Lower leg skin (tissue), 3 donors: ENCODE data around the gene CACNB4.

Experiments used
- POLR2A ChIP-seq, 2 donors: fragments of 450-650 bp; IDR thresholded peaks; one replicate each; pipeline ENCODE4 v1.6.1; 2016 to 2017; ENCODE audit warnings: antibody characterized with exemption in 2 of 2, mild to moderate bottlenecking in 1 of 2, moderate library complexity in 1 of 2
- TF ChIP-seq, protein P1 (sequence below), 3 donors: fragments of 450-650 bp; IDR thresholded peaks; one replicate each; pipeline ENCODE4 v1.5.1; 2016; ENCODE audit warnings: antibody characterized with exemption in 3 of 3, mild to moderate bottlenecking in 3 of 3, moderate library complexity in 2 of 3

DNA sequence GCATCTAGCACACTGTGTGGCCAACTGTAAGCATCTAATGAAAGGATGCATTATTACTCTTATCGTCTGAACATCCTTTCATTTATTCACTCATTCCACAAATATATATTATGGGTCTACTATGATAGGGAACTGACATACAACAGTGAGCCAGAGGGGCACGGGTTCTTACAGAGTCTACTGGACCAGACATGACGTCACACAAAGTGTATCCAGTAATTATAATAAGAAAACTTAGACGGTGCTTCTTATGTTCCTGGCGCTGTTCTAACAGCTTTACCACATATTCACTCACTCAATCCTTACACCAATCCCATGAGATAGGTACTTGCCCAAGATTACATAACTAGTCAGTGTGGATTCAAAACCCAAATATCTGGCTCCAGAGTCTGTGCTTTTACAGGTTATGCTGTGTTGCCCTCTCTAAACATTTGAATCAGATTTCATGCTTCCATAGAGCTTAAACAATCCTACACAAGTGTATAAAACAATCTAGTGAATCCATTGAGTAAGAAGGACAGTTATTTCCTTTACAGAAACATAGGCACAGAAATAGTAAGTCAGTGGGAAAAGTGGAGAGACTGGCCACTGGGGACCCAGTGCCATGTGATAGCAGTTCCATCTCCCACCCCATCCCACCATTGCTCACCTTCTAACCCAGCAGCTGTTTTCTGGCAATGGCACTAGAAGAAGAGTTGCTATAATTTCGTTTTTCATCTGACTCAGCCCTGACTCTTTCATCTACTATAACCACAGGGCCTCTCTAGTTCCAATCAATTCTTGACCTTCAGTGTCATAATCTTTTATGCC lies 246.4 kb downstream of the CACNB4 start:
- TF ChIP-seq, protein P1, sequence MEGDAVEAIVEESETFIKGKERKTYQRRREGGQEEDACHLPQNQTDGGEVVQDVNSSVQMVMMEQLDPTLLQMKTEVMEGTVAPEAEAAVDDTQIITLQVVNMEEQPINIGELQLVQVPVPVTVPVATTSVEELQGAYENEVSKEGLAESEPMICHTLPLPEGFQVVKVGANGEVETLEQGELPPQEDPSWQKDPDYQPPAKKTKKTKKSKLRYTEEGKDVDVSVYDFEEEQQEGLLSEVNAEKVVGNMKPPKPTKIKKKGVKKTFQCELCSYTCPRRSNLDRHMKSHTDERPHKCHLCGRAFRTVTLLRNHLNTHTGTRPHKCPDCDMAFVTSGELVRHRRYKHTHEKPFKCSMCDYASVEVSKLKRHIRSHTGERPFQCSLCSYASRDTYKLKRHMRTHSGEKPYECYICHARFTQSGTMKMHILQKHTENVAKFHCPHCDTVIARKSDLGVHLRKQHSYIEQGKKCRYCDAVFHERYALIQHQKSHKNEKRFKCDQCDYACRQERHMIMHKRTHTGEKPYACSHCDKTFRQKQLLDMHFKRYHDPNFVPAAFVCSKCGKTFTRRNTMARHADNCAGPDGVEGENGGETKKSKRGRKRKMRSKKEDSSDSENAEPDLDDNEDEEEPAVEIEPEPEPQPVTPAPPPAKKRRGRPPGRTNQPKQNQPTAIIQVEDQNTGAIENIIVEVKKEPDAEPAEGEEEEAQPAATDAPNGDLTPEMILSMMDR (IDR thresholded peaks at IDR 0.05) = no peak
- TF ChIP-seq POLR2A (IDR thresholded peaks at IDR 0.05) = no peak
